A673 (cell line): ENCODE measurements around the gene ABR. TPM values are rescaled to one million over a fixed set of nuclear protein-coding genes. Genes with fewer than 3 reads are reported as not detected.

Source experiments
- BruUV-seq: library from RNA; stranded (reverse); fragments of 400-500 nt; replicated peaks from 2 replicates; lab custom pipeline; 2021; lab: Mats Ljungman, UMichigan
- CTCF ChIA-PET: fragments of 300-600 bp; sonication (Branson Sonifier 250); formaldehyde crosslinking; loops from one replicate; lab custom pipeline; 2022; ENCODE audit warnings: antibody characterized with exemption; lab: Charles Lee
- POLR2A ChIA-PET: fragments of 300-600 bp; sonication (Branson Sonifier 250); formaldehyde crosslinking; loops from one replicate; lab custom pipeline; 2022; ENCODE audit warnings: antibody characterized with exemption; ENCODE audit not compliant: low non-redundant PET; lab: Charles Lee
- DNase-seq: peaks from one replicate; pipeline ENCODE4 v3.0.0-alpha.2; 2015; ENCODE audit warnings: low spot score
- H3K27ac ChIP-seq: fragments of 200-600 bp; sonication (generic); 2 replicates; pipeline ENCODE4 v1.5.1; 2016; ENCODE audit warnings: mixed run types, low read depth, mild to moderate bottlenecking, mixed read lengths, antibody characterized with exemption, low read length; ENCODE audit not compliant: poor library complexity, severe bottlenecking
- H3K27me3 ChIP-seq: fragments of 200-600 bp; sonication (generic); replicated peaks from 2 replicates; pipeline ENCODE4 v1.6.1; 2017; ENCODE audit warnings: mixed run types, low read depth, mild to moderate bottlenecking, mixed read lengths, antibody characterized with exemption, low read length; ENCODE audit not compliant: insufficient read depth, poor library complexity
- H3K36me3 ChIP-seq: fragments of 200-600 bp; sonication (generic); 2 replicates; pipeline ENCODE4 v1.6.1; 2016; ENCODE audit warnings: mixed run types, mild to moderate bottlenecking, mixed read lengths, antibody characterized with exemption, low read length; ENCODE audit not compliant: insufficient read depth, poor library complexity, severe bottlenecking
- H3K4me1 ChIP-seq: fragments of 200-600 bp; sonication (generic); 2 replicates; pipeline ENCODE4 v1.6.1; 2017; ENCODE audit warnings: mixed run types, mild to moderate bottlenecking, mixed read lengths, antibody characterized with exemption, low read length; ENCODE audit not compliant: insufficient read depth, poor library complexity, severe bottlenecking
- H3K4me3 ChIP-seq: fragments of 200-600 bp; sonication (generic); 2 replicates; pipeline ENCODE4 v1.5.1; 2016; ENCODE audit warnings: low read depth, mixed run types, mild to moderate bottlenecking, mixed read lengths, low read length; ENCODE audit not compliant: poor library complexity, severe bottlenecking
- H3K9me3 ChIP-seq: fragments of 200-600 bp; sonication (generic); 2 replicates; pipeline ENCODE4 v1.6.1; 2016; ENCODE audit warnings: mixed run types, low read depth, mild to moderate bottlenecking, mixed read lengths, antibody characterized with exemption, low read length; ENCODE audit not compliant: poor library complexity, severe bottlenecking
- EZH2 ChIP-seq: fragments of 200-600 bp; sonication (generic); IDR thresholded peaks from 2 replicates; pipeline ENCODE4 v1.6.1; 2017; ENCODE audit warnings: borderline replicate concordance, low read depth, mild to moderate bottlenecking, mixed read lengths, antibody characterized with exemption, low read length; ENCODE audit not compliant: poor library complexity, severe bottlenecking
- intact Hi-C: fragments of 100-400 bp; cut with micrococcal nuclease; formaldehyde crosslinking; loops from one replicate; pipeline ENCODE4 v1.10.0; 2022; ENCODE audit not compliant: unreplicated experiment
- total RNA-seq: library from RNA; stranded (reverse); gene quantifications from 2 replicates; pipeline ENCODE4 v1.2.3, GENCODE V29; 2021
- TF ChIP-seq, protein P1 (sequence below): fragments of 300-800, 200-600 bp; sonication (generic); conservative IDR thresholded peaks from 2 replicates; pipeline ENCODE4 v1.5.1; 2017; ENCODE audit warnings: low read depth, mild to moderate bottlenecking, antibody characterized with exemption, low read length, moderate library complexity, mixed read lengths

ABR gene
- total RNA-seq, 1 experiment from 2014 or later, result 47.6 TPM

DNA sequence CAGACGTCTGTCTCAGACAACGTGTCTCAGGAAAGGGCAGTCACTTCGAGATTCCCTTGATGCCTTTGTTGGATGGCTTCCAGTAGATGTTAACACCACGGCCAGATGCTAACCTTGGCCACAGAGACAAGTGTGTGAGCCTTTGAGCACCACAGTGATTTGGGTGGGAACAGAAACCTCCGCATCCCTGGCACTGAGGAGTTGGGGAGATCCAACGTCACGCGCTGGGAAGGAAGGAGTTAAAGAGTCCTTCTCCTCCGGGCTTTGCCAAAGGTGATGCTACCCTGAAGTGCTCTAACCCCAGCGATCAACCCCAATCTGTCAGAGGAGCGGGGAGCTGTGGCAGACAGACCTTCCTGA lies 3.0 kb upstream of the ABR start:
- Histone ChIP-seq H3K4me1 (peaks cover 14% of the 10 kb centered on the region), H3K4me3 (no peak overlapping the region), H3K9me3 (no peaks in the 10 kb centered on the region), H3K27me3 (no peaks in the 10 kb centered on the region), H3K36me3 (no peaks in the 10 kb centered on the region), H3K27ac (no peak overlapping the region)
- DNase-seq, result no peak
- BruUV-seq, result no TSS peak
- ChIA-PET POLR2A (no interaction called here), CTCF (no interaction called here)
- intact Hi-C loops, result no loop called here
- TF ChIP-seq EZH2, result no peak
- TF ChIP-seq, protein P1, sequence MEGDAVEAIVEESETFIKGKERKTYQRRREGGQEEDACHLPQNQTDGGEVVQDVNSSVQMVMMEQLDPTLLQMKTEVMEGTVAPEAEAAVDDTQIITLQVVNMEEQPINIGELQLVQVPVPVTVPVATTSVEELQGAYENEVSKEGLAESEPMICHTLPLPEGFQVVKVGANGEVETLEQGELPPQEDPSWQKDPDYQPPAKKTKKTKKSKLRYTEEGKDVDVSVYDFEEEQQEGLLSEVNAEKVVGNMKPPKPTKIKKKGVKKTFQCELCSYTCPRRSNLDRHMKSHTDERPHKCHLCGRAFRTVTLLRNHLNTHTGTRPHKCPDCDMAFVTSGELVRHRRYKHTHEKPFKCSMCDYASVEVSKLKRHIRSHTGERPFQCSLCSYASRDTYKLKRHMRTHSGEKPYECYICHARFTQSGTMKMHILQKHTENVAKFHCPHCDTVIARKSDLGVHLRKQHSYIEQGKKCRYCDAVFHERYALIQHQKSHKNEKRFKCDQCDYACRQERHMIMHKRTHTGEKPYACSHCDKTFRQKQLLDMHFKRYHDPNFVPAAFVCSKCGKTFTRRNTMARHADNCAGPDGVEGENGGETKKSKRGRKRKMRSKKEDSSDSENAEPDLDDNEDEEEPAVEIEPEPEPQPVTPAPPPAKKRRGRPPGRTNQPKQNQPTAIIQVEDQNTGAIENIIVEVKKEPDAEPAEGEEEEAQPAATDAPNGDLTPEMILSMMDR, result no peak

DNA sequence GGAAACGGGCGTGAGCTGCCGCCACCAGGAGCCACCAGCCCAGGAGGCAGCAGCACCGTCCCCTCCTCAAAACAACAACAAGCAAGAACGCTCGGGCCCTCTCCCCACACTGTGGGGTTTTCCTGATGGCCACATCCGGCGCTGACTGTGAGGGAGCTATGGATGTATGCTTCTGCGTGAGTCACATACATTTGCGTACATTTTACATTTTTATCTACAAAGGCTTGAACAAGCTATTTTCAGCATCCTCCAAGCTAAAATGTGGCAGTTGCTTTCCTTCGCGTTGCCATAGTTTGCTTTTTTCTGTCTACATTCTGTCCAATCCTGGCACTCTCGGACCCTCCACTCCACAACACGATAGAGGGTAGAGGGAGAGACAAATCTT lies 2.0 kb upstream of the ABR start:
- no peak for DNase-seq
- CTCF ChIA-PET, result no interaction called here
- Histone ChIP-seq H3K9me3 (no peaks in the 10 kb centered on the region), H3K27ac (no peak overlapping the region), H3K27me3 (no peaks in the 10 kb centered on the region), H3K4me3 (no peak overlapping the region), H3K36me3 (no peaks in the 10 kb centered on the region), H3K4me1 (peaks cover 24% of the 10 kb centered on the region)
- POLR2A ChIA-PET, result no interaction called here
- no peak for TF ChIP-seq EZH2
- TF ChIP-seq, protein P1, result no peak
- BruUV-seq, result no TSS peak
- intact Hi-C loops, result no loop called here

DNA sequence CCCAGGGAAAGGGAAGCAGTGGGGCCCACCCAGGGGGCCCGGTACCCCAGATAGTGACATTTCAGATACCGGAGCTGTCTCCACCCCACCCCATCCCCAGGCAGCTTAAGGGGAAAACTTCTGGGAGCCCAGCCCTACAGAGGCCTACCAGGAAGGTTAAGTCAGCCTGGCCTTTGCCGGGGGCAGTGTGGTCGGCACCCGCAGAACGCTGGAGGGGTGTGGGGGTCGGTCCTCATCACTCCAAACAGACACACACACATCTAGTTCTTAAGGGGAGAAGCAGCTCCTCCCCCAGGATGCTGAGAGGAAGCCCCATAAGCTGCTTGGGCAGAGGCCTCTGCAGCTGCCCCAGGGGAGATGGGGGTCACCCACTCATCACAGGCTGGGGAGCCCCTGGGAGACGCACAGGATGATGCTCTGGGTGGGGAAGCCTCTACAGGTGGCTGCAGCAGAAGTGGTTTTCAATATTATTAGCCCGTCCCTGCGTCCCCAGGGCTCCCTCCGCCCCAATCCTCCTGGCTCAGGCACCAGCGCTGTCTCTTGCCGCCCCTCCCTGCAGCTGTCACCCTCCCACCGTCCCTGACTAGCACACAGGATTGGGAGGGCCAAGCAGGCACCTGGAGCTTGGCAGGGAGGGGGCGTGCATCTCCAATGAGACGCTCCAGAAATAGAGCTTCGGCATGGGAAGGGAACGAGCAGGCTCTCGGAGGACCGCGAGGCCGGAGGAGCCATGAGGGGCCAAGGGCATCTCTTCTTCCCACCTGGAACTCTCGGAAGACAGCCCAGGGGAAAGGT lies 1.4 kb upstream of the ABR start:
- ChIA-PET POLR2A (no interaction called here), CTCF (no interaction called here)
- H3K27ac ChIP-seq, result no peak overlapping the region
- intact Hi-C loops, result no loop called here
- H3K9me3 ChIP-seq, result no peaks in the 10 kb centered on the region
- H3K27me3 ChIP-seq, result no peaks in the 10 kb centered on the region
- no TSS peak for BruUV-seq
- H3K36me3 ChIP-seq, result no peaks in the 10 kb centered on the region
- H3K4me1 ChIP-seq, result peaks cover 26% of the 10 kb centered on the region
- no peak overlapping the region for H3K4me3 ChIP-seq
- TF ChIP-seq EZH2, result no peak
- TF ChIP-seq, protein P1, result no peak
- DNase-seq, result no peak
